ENCODE measurements around the gene TARS3. TPM values are rescaled to one million over a fixed set of nuclear protein-coding genes. Genes with fewer than 3 reads are reported as not detected.

The TARS3 gene
- total and polyA plus RNA-seq, 2 donors (not counting 1 experiment from before 2014, with no cell fraction given): 9.7 to 27.0 TPM

- Histone ChIP-seq H2AFZ (ENCODE audit: insufficient read depth, low read depth, low read length, poor library complexity, severe bottlenecking) (no peak overlapping the region), H3K27ac (ENCODE audit: low read length in 2 of 2) (no peak overlapping the region), H3K9me3 (ENCODE audit: control extremely low read depth in 1 of 3, control insufficient read depth in 2 of 3, insufficient read depth in 1 of 3, low read length in 2 of 3) (no peaks in the 10 kb centered on the region), H3K79me2 (ENCODE audit: control insufficient read depth, insufficient read depth, low read length) (no peaks in the 10 kb centered on the region), H3K9ac (ENCODE audit: low read length) (no peak overlapping the region), H3K27me3 (replicated peaks in 1 of 4; ENCODE audit: control extremely low read depth in 1 of 4, control insufficient read depth in 3 of 4, insufficient read depth in 4 of 4, low read length in 3 of 4) (no peaks in the 10 kb centered on the region), H3K36me3 (replicated peaks in 1 of 2; ENCODE audit: control extremely low read depth in 1 of 2, control insufficient read depth in 1 of 2, extremely low read depth in 1 of 2, insufficient read depth in 2 of 2, low read length in 1 of 2) (peaks cover 0 to 3% of the 10 kb centered on the region in 2 experiments), H3K4me3 (ENCODE audit: control extremely low read depth in 1 of 5, extremely low read depth in 1 of 5, insufficient read depth in 1 of 5, low read depth in 2 of 5, low read length in 4 of 5) (no peak overlapping the region), H3K4me1 (ENCODE audit: control insufficient read depth in 2 of 2, insufficient read depth in 2 of 2, low read length in 2 of 2) (peaks cover 0 to 4% of the 10 kb centered on the region in 2 donors), H3K4me2 (replicated peaks; ENCODE audit: low read depth, low read length, poor library complexity, severe bottlenecking) (no peak overlapping the region), H4K20me1 (ENCODE audit: control insufficient read depth, insufficient read depth, low read length, poor library complexity, severe bottlenecking) (no peaks in the 10 kb centered on the region)
- ChIA-PET CTCF (interaction anchor here (1.3 kb wide), 1 partner anchor 24 kb away, joined by 6 read pairs; no protein-coding TSS in a partner anchor), POLR2A (no interaction called here)
- DNase-seq (no peak), ATAC-seq (ENCODE audit: low read depth) (no peak)
- Mint-ChIP-seq H3K4me1 (peaks cover 3% of the 10 kb centered on the region), H3K27me3 (no peaks in the 10 kb centered on the region), H3K9me3 (ENCODE audit: insufficient read depth) (peaks cover 1% of the 10 kb centered on the region), H3K27ac (no peak overlapping the region), H3K4me3 (no peak overlapping the region)
- intact Hi-C loops (cut with micrococcal nuclease): no loop called here
- 97% methylated on average over 16 of the region's 17 CpGs for WGBS (ENCODE audit: insufficient coverage)
- TF ChIP-seq CTCF (IDR thresholded peaks at IDR 0.05) (no peak), EZH2 (IDR thresholded peaks at IDR 0.05; ENCODE audit: borderline replicate concordance, insufficient read depth, low read depth, low read length, poor library complexity, severe bottlenecking) (no peak)
These were observed 106.8 kb downstream of the TARS3 start for GRCh38 chr15:101617390-101617965.

GRCh38 chr15:101615986-101616848 lies 108.1 kb downstream of the TARS3 start:
- ATAC-seq (ENCODE audit: low read depth): no peak
- Mint-ChIP-seq H3K4me3 (no peak overlapping the region), H3K27me3 (no peaks in the 10 kb centered on the region), H3K9me3 (ENCODE audit: insufficient read depth) (no peaks in the 10 kb centered on the region), H3K4me1 (peaks cover 2% of the 10 kb centered on the region), H3K27ac (no peak overlapping the region)
- DNase-seq: no peak
- Histone ChIP-seq H3K4me1 (ENCODE audit: control insufficient read depth in 2 of 2, insufficient read depth in 2 of 2, low read length in 2 of 2) (peaks cover 0 to 4% of the 10 kb centered on the region in 2 donors), H2AFZ (ENCODE audit: insufficient read depth, low read depth, low read length, poor library complexity, severe bottlenecking) (no peak overlapping the region), H3K4me3 (ENCODE audit: control extremely low read depth in 1 of 5, extremely low read depth in 1 of 5, insufficient read depth in 1 of 5, low read depth in 2 of 5, low read length in 4 of 5) (no peak overlapping the region), H3K27me3 (replicated peaks in 1 of 4; ENCODE audit: control extremely low read depth in 1 of 4, control insufficient read depth in 3 of 4, insufficient read depth in 4 of 4, low read length in 3 of 4) (no peaks in the 10 kb centered on the region), H3K27ac (ENCODE audit: low read length in 2 of 2) (no peak overlapping the region), H3K36me3 (replicated peaks in 1 of 2; ENCODE audit: control extremely low read depth in 1 of 2, control insufficient read depth in 1 of 2, extremely low read depth in 1 of 2, insufficient read depth in 2 of 2, low read length in 1 of 2) (no peaks in the 10 kb centered on the region), H3K9me3 (ENCODE audit: control extremely low read depth in 1 of 3, control insufficient read depth in 2 of 3, insufficient read depth in 1 of 3, low read length in 2 of 3) (no peaks in the 10 kb centered on the region), H4K20me1 (ENCODE audit: control insufficient read depth, insufficient read depth, low read length, poor library complexity, severe bottlenecking) (no peaks in the 10 kb centered on the region), H3K9ac (ENCODE audit: low read length) (no peak overlapping the region), H3K4me2 (replicated peaks; ENCODE audit: low read depth, low read length, poor library complexity, severe bottlenecking) (no peak overlapping the region), H3K79me2 (ENCODE audit: control insufficient read depth, insufficient read depth, low read length) (no peaks in the 10 kb centered on the region)
- CTCF ChIA-PET: interaction anchor here (1.3 kb wide), 1 partner anchor 25 kb away, joined by 6 read pairs; no protein-coding TSS in a partner anchor
- TF ChIP-seq EZH2 (IDR thresholded peaks at IDR 0.05; ENCODE audit: borderline replicate concordance, insufficient read depth, low read depth, low read length, poor library complexity, severe bottlenecking): no peak
- no peak for TF ChIP-seq CTCF (IDR thresholded peaks at IDR 0.05)
- intact Hi-C loops (cut with micrococcal nuclease): no loop called here
- POLR2A ChIA-PET: no interaction called here
- WGBS (ENCODE audit: insufficient coverage): 79% methylated on average over 19 of the region's 25 CpGs
